ENCODE data around the gene TMEM138. TPM values are rescaled to one million over a fixed set of nuclear protein-coding genes. Genes with fewer than 3 reads are reported as not detected.
A peak's percentile ranks its signal among the peaks of the same experiment; 100 is the strongest.

Gene TMEM138
- total and polyA plus RNA-seq, 2 of the 13 experiments (the other 11 are each of a cell fraction or from before 2014, with no cell fraction given) = 43.5 to 61.0 TPM

DNA sequence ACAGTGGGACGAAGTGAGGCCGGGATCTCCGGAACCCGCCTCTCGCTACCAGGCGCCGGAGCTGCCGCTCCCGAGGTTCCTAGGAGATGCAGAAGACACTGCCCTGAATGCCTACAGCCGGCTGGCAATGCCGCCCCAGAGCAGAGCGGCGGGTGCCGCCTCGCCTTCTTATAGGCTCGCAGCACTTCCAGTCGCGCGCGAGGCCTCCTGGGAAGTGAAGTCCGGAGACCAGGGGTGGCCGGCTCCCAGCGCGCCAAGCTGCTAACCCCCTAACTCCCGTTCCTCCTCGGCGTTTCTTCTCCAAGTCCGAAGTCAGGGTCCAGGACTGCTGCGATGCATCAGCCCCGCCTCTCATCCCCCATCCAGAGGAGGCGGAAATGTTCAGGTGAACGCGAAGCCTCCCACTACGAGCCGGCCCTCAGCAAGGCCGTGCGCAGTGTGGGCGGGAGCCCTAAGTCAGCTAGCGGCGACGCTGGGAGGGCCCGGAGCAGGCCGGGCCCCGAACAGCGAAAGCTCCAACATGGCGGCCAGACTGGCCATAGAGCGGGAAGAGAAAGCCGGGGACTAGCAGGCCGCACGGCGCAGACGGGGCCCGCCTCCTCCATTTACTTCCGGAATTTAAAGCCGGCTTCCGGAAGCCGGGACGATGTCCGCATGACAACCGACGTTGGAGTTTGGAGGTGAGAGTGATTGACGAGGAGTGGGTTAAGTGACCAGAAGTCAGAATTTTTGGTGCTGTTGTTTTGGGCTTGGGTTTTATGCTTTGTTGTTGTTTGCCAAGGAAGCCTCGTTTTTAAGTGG lies at the start of gene TMEM138, which contains the start of gene CYB561A3 (continued):
- TF ChIP-seq ZNF296 (CRISPR knock-in tag; conservative IDR thresholded peaks at IDR 0.05) (no peak), HNF4G (IDR thresholded peaks at IDR 0.05; ENCODE audit: borderline replicate concordance, low read depth, low read length) (no peak), HNF4G (CRISPR knock-in tag; IDR thresholded peaks at IDR 0.05; ENCODE audit: borderline replicate concordance, low read depth) (no peak; the same call in 1 of the 2 replicates), ATAD3A (CRISPR knock-in tag; IDR thresholded peaks at IDR 0.05) (no peak), ZNF563 (CRISPR knock-in tag; IDR thresholded peaks at IDR 0.05) (peak; percentile 89; the same call in 1 of the 2 replicates), AHR (CRISPR knock-in tag; IDR thresholded peaks at IDR 0.05) (no peak), ZNF564 (CRISPR knock-in tag; IDR thresholded peaks at IDR 0.05) (peak; percentile 45; the same call in 1 of the 2 replicates), ZSCAN29 (CRISPR knock-in tag; conservative IDR thresholded peaks at IDR 0.05) (0 out of 2 replicates have a peak, but pooled peaks have one; percentile 75), ZNF570 (CRISPR knock-in tag; IDR thresholded peaks at IDR 0.05; ENCODE audit: borderline replicate concordance) (no peak), SSRP1 (CRISPR knock-in tag; IDR thresholded peaks at IDR 0.05) (no peak), NFATC3 (CRISPR knock-in tag; IDR thresholded peaks at IDR 0.05) (peak; percentile 70), FLYWCH1 (CRISPR knock-in tag; IDR thresholded peaks at IDR 0.05) (no peak), ZIK1 (CRISPR knock-in tag; IDR thresholded peaks at IDR 0.05; ENCODE audit: borderline replicate concordance, low read depth) (0 out of 2 replicates have a peak, but pooled peaks have one; percentile 76), KAT8 (CRISPR knock-in tag; IDR thresholded peaks at IDR 0.05) (peak; percentile 95), MXI1 (IDR thresholded peaks at IDR 0.05; ENCODE audit: borderline replicate concordance, low read depth, low read length) (peak; percentile 73; the same call in 1 of the 3 replicates), SUZ12 (IDR thresholded peaks at IDR 0.05; ENCODE audit: low read depth, low read length) (peak; percentile 31; the same call in 1 of the 2 replicates), MIER2 (CRISPR knock-in tag; IDR thresholded peaks at IDR 0.05) (no peak), MTA1 (CRISPR knock-in tag; IDR thresholded peaks at IDR 0.05; ENCODE audit: borderline replicate concordance) (no peak), PLRG1 (conservative IDR thresholded peaks at IDR 0.05) (no peak), PHF5A (CRISPR knock-in tag; IDR thresholded peaks at IDR 0.05; ENCODE audit: low read depth, unreplicated experiment) (peak; percentile 86), ZFYVE20 (CRISPR knock-in tag; IDR thresholded peaks at IDR 0.05; ENCODE audit: borderline replicate concordance, low read depth) (no peak), JUNB (CRISPR knock-in tag; IDR thresholded peaks at IDR 0.05; ENCODE audit: borderline replicate concordance) (no peak), ZNF878 (CRISPR knock-in tag; IDR thresholded peaks at IDR 0.05) (no peak)
- TF ChIP-seq, protein P1, sequence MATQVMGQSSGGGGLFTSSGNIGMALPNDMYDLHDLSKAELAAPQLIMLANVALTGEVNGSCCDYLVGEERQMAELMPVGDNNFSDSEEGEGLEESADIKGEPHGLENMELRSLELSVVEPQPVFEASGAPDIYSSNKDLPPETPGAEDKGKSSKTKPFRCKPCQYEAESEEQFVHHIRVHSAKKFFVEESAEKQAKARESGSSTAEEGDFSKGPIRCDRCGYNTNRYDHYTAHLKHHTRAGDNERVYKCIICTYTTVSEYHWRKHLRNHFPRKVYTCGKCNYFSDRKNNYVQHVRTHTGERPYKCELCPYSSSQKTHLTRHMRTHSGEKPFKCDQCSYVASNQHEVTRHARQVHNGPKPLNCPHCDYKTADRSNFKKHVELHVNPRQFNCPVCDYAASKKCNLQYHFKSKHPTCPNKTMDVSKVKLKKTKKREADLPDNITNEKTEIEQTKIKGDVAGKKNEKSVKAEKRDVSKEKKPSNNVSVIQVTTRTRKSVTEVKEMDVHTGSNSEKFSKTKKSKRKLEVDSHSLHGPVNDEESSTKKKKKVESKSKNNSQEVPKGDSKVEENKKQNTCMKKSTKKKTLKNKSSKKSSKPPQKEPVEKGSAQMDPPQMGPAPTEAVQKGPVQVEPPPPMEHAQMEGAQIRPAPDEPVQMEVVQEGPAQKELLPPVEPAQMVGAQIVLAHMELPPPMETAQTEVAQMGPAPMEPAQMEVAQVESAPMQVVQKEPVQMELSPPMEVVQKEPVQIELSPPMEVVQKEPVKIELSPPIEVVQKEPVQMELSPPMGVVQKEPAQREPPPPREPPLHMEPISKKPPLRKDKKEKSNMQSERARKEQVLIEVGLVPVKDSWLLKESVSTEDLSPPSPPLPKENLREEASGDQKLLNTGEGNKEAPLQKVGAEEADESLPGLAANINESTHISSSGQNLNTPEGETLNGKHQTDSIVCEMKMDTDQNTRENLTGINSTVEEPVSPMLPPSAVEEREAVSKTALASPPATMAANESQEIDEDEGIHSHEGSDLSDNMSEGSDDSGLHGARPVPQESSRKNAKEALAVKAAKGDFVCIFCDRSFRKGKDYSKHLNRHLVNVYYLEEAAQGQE (IDR thresholded peaks at IDR 0.05; ENCODE audit: borderline replicate concordance in 1 of 2, low read depth in 1 of 2, low read length in 2 of 2) = no peak; a peak in 1 of 4 replicates
- TF ChIP-seq, protein P2, sequence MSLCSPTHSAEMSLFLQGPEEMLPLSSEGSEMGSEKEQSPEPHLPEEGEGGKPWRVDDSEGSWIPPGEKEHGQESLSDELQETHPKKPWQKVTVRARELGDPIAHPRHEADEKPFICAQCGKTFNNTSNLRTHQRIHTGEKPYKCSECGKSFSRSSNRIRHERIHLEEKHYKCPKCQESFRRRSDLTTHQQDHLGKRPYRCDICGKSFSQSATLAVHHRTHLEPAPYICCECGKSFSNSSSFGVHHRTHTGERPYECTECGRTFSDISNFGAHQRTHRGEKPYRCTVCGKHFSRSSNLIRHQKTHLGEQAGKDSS (CRISPR knock-in tag; IDR thresholded peaks at IDR 0.05; ENCODE audit: borderline replicate concordance, low read depth) = peak; percentile 41; the same call in 1 of the 2 replicates
- TF ChIP-seq, protein P3, sequence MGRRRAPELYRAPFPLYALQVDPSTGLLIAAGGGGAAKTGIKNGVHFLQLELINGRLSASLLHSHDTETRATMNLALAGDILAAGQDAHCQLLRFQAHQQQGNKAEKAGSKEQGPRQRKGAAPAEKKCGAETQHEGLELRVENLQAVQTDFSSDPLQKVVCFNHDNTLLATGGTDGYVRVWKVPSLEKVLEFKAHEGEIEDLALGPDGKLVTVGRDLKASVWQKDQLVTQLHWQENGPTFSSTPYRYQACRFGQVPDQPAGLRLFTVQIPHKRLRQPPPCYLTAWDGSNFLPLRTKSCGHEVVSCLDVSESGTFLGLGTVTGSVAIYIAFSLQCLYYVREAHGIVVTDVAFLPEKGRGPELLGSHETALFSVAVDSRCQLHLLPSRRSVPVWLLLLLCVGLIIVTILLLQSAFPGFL (CRISPR knock-in tag; IDR thresholded peaks at IDR 0.05) = no peak
